Endodermal cell (in vitro differentiated cells): ENCODE data around the gene OR5AU1. TPM values are rescaled to one million over a fixed set of nuclear protein-coding genes. Genes with fewer than 3 reads are reported as not detected.

Experiments
- DNase-seq: peaks from one replicate; pipeline ENCODE4 v3.0.0-alpha.2; 2017
- H3K27ac ChIP-seq: 2 replicates; pipeline ENCODE4 v1.5.1; 2013; ENCODE audit warnings: mild to moderate bottlenecking, low read depth, low read length, moderate library complexity
- H3K27me3 ChIP-seq: 2 replicates; pipeline ENCODE4 v1.6.1; 2013; ENCODE audit warnings: mild to moderate bottlenecking, low read length, moderate library complexity; ENCODE audit not compliant: insufficient read depth, control insufficient read depth, poor library complexity, severe bottlenecking
- H3K36me3 ChIP-seq: 2 replicates; pipeline ENCODE4 v1.7.0; 2013; ENCODE audit warnings: mild to moderate bottlenecking, low read length, moderate library complexity; ENCODE audit not compliant: control insufficient read depth, insufficient read depth
- H3K4me1 ChIP-seq: one replicate; pipeline ENCODE4 v1.7.0; 2013; ENCODE audit warnings: low read length; ENCODE audit not compliant: control insufficient read depth, insufficient read depth
- H3K4me3 ChIP-seq: 2 replicates; pipeline ENCODE4 v1.5.1; 2013; ENCODE audit warnings: mild to moderate bottlenecking, low read length, moderate library complexity
- H3K9ac ChIP-seq: 2 replicates; pipeline ENCODE4 v1.6.1; 2013; ENCODE audit warnings: mild to moderate bottlenecking, low read length, moderate library complexity; ENCODE audit not compliant: poor library complexity, severe bottlenecking; ENCODE audit errors: extremely low read depth
- H3K9me3 ChIP-seq: 2 replicates; pipeline ENCODE4 v1.6.1; 2013; ENCODE audit warnings: mild to moderate bottlenecking, low read length, moderate library complexity; ENCODE audit not compliant: control insufficient read depth
- H3K27ac Mint-ChIP-seq: 2 replicates; pipeline ENCODE4 v1.8.0; 2020; ENCODE audit warnings: mixed read lengths
- H3K27me3 Mint-ChIP-seq: 2 replicates; pipeline ENCODE4 v1.8.0; 2021; ENCODE audit warnings: mild to moderate bottlenecking, mixed read lengths; ENCODE audit not compliant: insufficient read depth
- H3K36me3 Mint-ChIP-seq: 2 replicates; pipeline ENCODE4 v1.8.0; 2020; ENCODE audit warnings: low read depth, mixed read lengths
- H3K4me1 Mint-ChIP-seq: 2 replicates; pipeline ENCODE4 v1.8.0; 2020; ENCODE audit warnings: mixed read lengths
- H3K4me3 Mint-ChIP-seq: 2 replicates; pipeline ENCODE4 v1.8.0; 2020; ENCODE audit warnings: mild to moderate bottlenecking, moderate library complexity, mixed read lengths
- H3K9me3 Mint-ChIP-seq: 2 replicates; pipeline ENCODE4 v1.8.0; 2020; ENCODE audit warnings: mild to moderate bottlenecking, mixed read lengths
- CTCF ChIP-seq: fragments of 200-600 bp; sonication (generic); conservative IDR thresholded peaks from 2 replicates; pipeline ENCODE4 v1.5.0; 2021; ENCODE audit warnings: antibody characterized with exemption, mild to moderate bottlenecking
- WGBS, 2 experiments: methylation state at CpG; one replicate each; pipeline versions ENCODE4 v1.1.5 to v1.1.7; 2013; ENCODE audit warnings: missing lambda C conversion rate in 2 of 2, mixed read lengths in 1 of 2; ENCODE audit not compliant: insufficient coverage in 1 of 2, insufficient read length in 1 of 2; 5-methylcytosine and 5-hydroxymethylcytosine counted together
- total RNA-seq, 2 donors: library from RNA; stranded (reverse); fragmentation: NEBNext Ultra II Directional in 1 of 2; extraction: Animal tissue kit (Norgen Biotek cat#: 25700) in 1 of 2; gene quantifications; 2 replicates in 1 of 2; 3 replicates in 1 of 2; pipeline ENCODE4 v1.2.1, GENCODE V29; 2021

OR5AU1 gene
- total RNA-seq, 2 donors from 2014 or later: not detected

GRCh38 chr14:21194597-21194996 is 38.7 kb upstream of the OR5AU1 start:
- Mint-ChIP-seq H3K36me3 (no peaks in the 10 kb centered on the region), H3K27ac (no peak overlapping the region), H3K4me3 (no peak overlapping the region), H3K27me3 (no peaks in the 10 kb centered on the region), H3K4me1 (peaks cover 2% of the 10 kb centered on the region), H3K9me3 (no peaks in the 10 kb centered on the region)
- Histone ChIP-seq H3K4me3 (no peak overlapping the region), H3K36me3 (no peaks in the 10 kb centered on the region), H3K9ac (no peak overlapping the region), H3K27me3 (no peaks in the 10 kb centered on the region), H3K27ac (no peak overlapping the region), H3K4me1 (no peaks in the 10 kb centered on the region), H3K9me3 (no peaks in the 10 kb centered on the region)
- no peak for DNase-seq
- TF ChIP-seq CTCF: no peak

GRCh38 chr14:21192875-21193535 is 37.1 kb upstream of the OR5AU1 start:
- H3K27me3 Mint-ChIP-seq: no peaks in the 10 kb centered on the region
- WGBS, 2 experiments: 91 to 93% methylated on average over 4 to 7 of the region's 7 CpGs
- Histone ChIP-seq H3K9ac (no peak overlapping the region), H3K27me3 (no peaks in the 10 kb centered on the region), H3K4me1 (no peaks in the 10 kb centered on the region), H3K9me3 (no peaks in the 10 kb centered on the region), H3K27ac (no peak overlapping the region), H3K36me3 (no peaks in the 10 kb centered on the region), H3K4me3 (no peak overlapping the region)
- no peaks in the 10 kb centered on the region for H3K36me3 Mint-ChIP-seq
- H3K4me1 Mint-ChIP-seq: peaks cover 2% of the 10 kb centered on the region
- no peak for TF ChIP-seq CTCF
- no peak overlapping the region for H3K4me3 Mint-ChIP-seq
- peak; percentile 61 for DNase-seq
- H3K27ac Mint-ChIP-seq: no peak overlapping the region
- peaks cover 6% of the 10 kb centered on the region for H3K9me3 Mint-ChIP-seq

GRCh38 chr14:21192447-21192822 is 36.6 kb upstream of the OR5AU1 start:
- Histone ChIP-seq H3K9ac (no peak overlapping the region), H3K27me3 (no peaks in the 10 kb centered on the region), H3K27ac (no peak overlapping the region), H3K4me3 (no peak overlapping the region), H3K36me3 (no peaks in the 10 kb centered on the region), H3K9me3 (no peaks in the 10 kb centered on the region), H3K4me1 (no peaks in the 10 kb centered on the region)
- Mint-ChIP-seq H3K27me3 (no peaks in the 10 kb centered on the region), H3K9me3 (peaks cover 9% of the 10 kb centered on the region), H3K4me1 (peaks cover 2% of the 10 kb centered on the region), H3K4me3 (peak overlapping the region; percentile 30), H3K27ac (no peak overlapping the region), H3K36me3 (no peaks in the 10 kb centered on the region)
- 92 to 100% methylated on average over 1 of the region's 1 CpG for WGBS, 2 experiments
- no peak for TF ChIP-seq CTCF
- peak; percentile 61 for DNase-seq
